ENCODE data around the gene SLC30A5. TPM values are rescaled to one million over a fixed set of nuclear protein-coding genes. Genes with fewer than 3 reads are reported as not detected.

SLC30A5 gene
- total and polyA plus RNA-seq, 2 of the 13 experiments (the other 11 are each of a cell fraction or from before 2014, with no cell fraction given), result 46.0 to 53.6 TPM

- TF ChIP-seq ZNF350 (CRISPR knock-in tag; IDR thresholded peaks at IDR 0.05; ENCODE audit: borderline replicate concordance, low read depth) (no peak), PCBP1 (IDR thresholded peaks at IDR 0.05; ENCODE audit: borderline replicate concordance, low read depth, low read length) (no peak), ZC3H4 (CRISPR knock-in tag; IDR thresholded peaks at IDR 0.05; ENCODE audit: borderline replicate concordance) (no peak), SOX6 (IDR thresholded peaks at IDR 0.05) (no peak), SOX6 (CRISPR knock-in tag; IDR thresholded peaks at IDR 0.05) (peak; percentile 21; the same call in 1 of the 2 replicates), ZNF441 (CRISPR knock-in tag; IDR thresholded peaks at IDR 0.05; ENCODE audit: borderline replicate concordance) (no peak), CHCHD3 (CRISPR knock-in tag; IDR thresholded peaks at IDR 0.05) (no peak), HIC2 (CRISPR knock-in tag; IDR thresholded peaks at IDR 0.05; ENCODE audit: low read depth) (no peak), ZSCAN22 (CRISPR knock-in tag; IDR thresholded peaks at IDR 0.05) (no peak), FOXA3 (CRISPR knock-in tag; IDR thresholded peaks at IDR 0.05) (peak; percentile 58; the same call in 1 of the 2 replicates), ZNF329 (CRISPR knock-in tag; IDR thresholded peaks at IDR 0.05; ENCODE audit: low read depth) (no peak), PRDM4 (CRISPR knock-in tag; IDR thresholded peaks at IDR 0.05; ENCODE audit: borderline replicate concordance) (no peak), MXD1 (CRISPR knock-in tag; IDR thresholded peaks at IDR 0.05) (no peak), ZFP90 (CRISPR knock-in tag; IDR thresholded peaks at IDR 0.05; ENCODE audit: borderline replicate concordance) (peak; percentile 87; the same call in 1 of the 2 replicates), MIXL1 (CRISPR knock-in tag; IDR thresholded peaks at IDR 0.05) (peak; percentile 31; the same call in 1 of the 2 replicates), EED (CRISPR knock-in tag; IDR thresholded peaks at IDR 0.05) (no peak), ZUFSP (CRISPR knock-in tag; IDR thresholded peaks at IDR 0.05; ENCODE audit: borderline replicate concordance) (no peak), RXRA (CRISPR knock-in tag; IDR thresholded peaks at IDR 0.05) (no peak; the same call in 1 of the 2 replicates), ZNF12 (CRISPR knock-in tag; IDR thresholded peaks at IDR 0.05) (no peak), ZNF7 (CRISPR knock-in tag; IDR thresholded peaks at IDR 0.05) (no peak), ZSCAN25 (CRISPR knock-in tag; IDR thresholded peaks at IDR 0.05) (no peak)
- TF ChIP-seq, protein P1, sequence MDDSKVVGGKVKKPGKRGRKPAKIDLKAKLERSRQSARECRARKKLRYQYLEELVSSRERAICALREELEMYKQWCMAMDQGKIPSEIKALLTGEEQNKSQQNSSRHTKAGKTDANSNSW (CRISPR knock-in tag; IDR thresholded peaks at IDR 0.05; ENCODE audit: borderline replicate concordance), result no peak
- TF ChIP-seq, protein P2, sequence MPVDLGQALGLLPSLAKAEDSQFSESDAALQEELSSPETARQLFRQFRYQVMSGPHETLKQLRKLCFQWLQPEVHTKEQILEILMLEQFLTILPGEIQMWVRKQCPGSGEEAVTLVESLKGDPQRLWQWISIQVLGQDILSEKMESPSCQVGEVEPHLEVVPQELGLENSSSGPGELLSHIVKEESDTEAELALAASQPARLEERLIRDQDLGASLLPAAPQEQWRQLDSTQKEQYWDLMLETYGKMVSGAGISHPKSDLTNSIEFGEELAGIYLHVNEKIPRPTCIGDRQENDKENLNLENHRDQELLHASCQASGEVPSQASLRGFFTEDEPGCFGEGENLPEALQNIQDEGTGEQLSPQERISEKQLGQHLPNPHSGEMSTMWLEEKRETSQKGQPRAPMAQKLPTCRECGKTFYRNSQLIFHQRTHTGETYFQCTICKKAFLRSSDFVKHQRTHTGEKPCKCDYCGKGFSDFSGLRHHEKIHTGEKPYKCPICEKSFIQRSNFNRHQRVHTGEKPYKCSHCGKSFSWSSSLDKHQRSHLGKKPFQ (CRISPR knock-in tag; IDR thresholded peaks at IDR 0.05; ENCODE audit: insufficient replicate concordance), result no peak
Observed at GRCh38 chr5:69050214-69050613, 43.6 kb upstream of the SLC30A5 start (continued).
